DND-41 (cell line): ENCODE data around the gene SKIL.

Source experiments
- EZH2 ChIP-seq: IDR thresholded peaks from 3 replicates; pipeline ENCODE4 v1.6.1; 2012; ENCODE audit warnings: borderline replicate concordance, low read depth, mild to moderate bottlenecking, moderate library complexity, low read length, inconsistent platforms; ENCODE audit not compliant: severe bottlenecking
- TF ChIP-seq, protein P1 (sequence below): IDR thresholded peaks from 2 replicates; pipeline ENCODE4 v1.5.1; 2012; ENCODE audit warnings: borderline replicate concordance, low read length, moderate library complexity, mild to moderate bottlenecking; ENCODE audit not compliant: poor library complexity, severe bottlenecking; ENCODE audit errors: extremely low read depth

DNA sequence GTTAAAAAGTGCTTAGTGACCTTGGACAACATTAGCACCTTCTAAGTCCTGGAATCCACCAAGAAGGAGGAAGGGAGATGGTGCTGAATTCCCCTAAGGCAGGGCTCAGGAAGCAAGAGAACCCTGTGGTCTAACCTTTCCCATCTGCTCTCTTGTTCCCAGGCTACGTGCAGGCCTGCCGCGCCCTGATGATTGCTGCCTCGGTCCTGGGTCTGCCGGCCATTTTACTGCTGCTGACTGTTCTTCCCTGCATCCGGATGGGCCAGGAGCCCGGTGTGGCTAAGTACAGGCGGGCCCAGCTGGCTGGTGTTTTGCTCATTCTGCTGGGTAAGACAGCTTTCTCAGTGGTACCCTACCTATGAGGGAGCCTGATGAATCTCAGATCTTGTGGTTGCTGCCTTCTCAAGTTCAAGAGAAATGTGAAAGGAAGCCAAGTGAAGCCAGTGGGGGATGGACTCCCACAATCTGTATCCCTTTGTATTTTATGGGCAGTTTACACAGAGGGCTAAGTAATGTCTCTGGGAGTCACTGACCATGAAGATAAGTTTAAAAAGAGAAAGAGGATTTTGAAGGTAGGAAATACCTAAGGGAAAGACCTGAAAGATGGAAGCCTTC is 65.6 kb downstream of the SKIL start:
- TF ChIP-seq, protein P1, sequence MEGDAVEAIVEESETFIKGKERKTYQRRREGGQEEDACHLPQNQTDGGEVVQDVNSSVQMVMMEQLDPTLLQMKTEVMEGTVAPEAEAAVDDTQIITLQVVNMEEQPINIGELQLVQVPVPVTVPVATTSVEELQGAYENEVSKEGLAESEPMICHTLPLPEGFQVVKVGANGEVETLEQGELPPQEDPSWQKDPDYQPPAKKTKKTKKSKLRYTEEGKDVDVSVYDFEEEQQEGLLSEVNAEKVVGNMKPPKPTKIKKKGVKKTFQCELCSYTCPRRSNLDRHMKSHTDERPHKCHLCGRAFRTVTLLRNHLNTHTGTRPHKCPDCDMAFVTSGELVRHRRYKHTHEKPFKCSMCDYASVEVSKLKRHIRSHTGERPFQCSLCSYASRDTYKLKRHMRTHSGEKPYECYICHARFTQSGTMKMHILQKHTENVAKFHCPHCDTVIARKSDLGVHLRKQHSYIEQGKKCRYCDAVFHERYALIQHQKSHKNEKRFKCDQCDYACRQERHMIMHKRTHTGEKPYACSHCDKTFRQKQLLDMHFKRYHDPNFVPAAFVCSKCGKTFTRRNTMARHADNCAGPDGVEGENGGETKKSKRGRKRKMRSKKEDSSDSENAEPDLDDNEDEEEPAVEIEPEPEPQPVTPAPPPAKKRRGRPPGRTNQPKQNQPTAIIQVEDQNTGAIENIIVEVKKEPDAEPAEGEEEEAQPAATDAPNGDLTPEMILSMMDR: no peak
- TF ChIP-seq EZH2: no peak
